Trophoblast cell (in vitro differentiated cells and primary cell): ENCODE results near the gene GASK1B. TPM values are rescaled to one million over a fixed set of nuclear protein-coding genes. Genes with fewer than 3 reads are reported as not detected.

Experiments used
- DNase-seq, 2 donors: peaks; one replicate each; pipeline ENCODE4 v3.0.0-alpha.2; 2016
- H2AFZ ChIP-seq: 2 replicates; pipeline ENCODE4 v1.6.1; 2013; ENCODE audit warnings: low read length, moderate library complexity, mild to moderate bottlenecking; ENCODE audit not compliant: insufficient read depth, poor library complexity
- H2AK5ac ChIP-seq: 2 replicates; pipeline ENCODE4 v1.6.1; 2013; ENCODE audit warnings: mild to moderate bottlenecking, low read length
- H2BK120ac ChIP-seq: 2 replicates; pipeline ENCODE4 v1.6.1; 2013; ENCODE audit warnings: low read length, mild to moderate bottlenecking, moderate library complexity; ENCODE audit not compliant: insufficient read depth, poor library complexity
- H2BK12ac ChIP-seq: 2 replicates; pipeline ENCODE4 v1.6.1; 2013; ENCODE audit warnings: mild to moderate bottlenecking, low read length, moderate library complexity
- H2BK5ac ChIP-seq: 2 replicates; pipeline ENCODE4 v1.6.1; 2013; ENCODE audit warnings: low read length, low read depth, moderate library complexity, mild to moderate bottlenecking; ENCODE audit not compliant: poor library complexity
- H3K14ac ChIP-seq: 2 replicates; pipeline ENCODE4 v1.6.1; 2013; ENCODE audit warnings: mild to moderate bottlenecking, low read length
- H3K18ac ChIP-seq: 2 replicates; pipeline ENCODE4 v1.6.1; 2013; ENCODE audit warnings: mild to moderate bottlenecking, low read length
- H3K23ac ChIP-seq: 2 replicates; pipeline ENCODE4 v1.6.1; 2013; ENCODE audit warnings: low read length
- H3K27ac ChIP-seq: 2 replicates; pipeline ENCODE4 v1.5.1; 2013; ENCODE audit warnings: low read depth, mild to moderate bottlenecking, inconsistent platforms, low read length, moderate library complexity
- H3K27me3 ChIP-seq: 2 replicates; pipeline ENCODE4 v1.6.1; 2013; ENCODE audit warnings: inconsistent platforms, mild to moderate bottlenecking, low read length, moderate library complexity; ENCODE audit not compliant: insufficient read depth
- H3K36me3 ChIP-seq, 2 experiments: 1 replicate in 1 of 2; 2 replicates in 1 of 2; pipeline ENCODE4 v1.6.1; 2013; ENCODE audit warnings: low read length in 2 of 2, mild to moderate bottlenecking in 2 of 2, moderate library complexity in 1 of 2; ENCODE audit not compliant: insufficient read depth in 2 of 2, control insufficient read depth in 1 of 2
- H3K4ac ChIP-seq: 2 replicates; pipeline ENCODE4 v1.6.1; 2013; ENCODE audit warnings: low read depth, mild to moderate bottlenecking, low read length, moderate library complexity
- H3K4me1 ChIP-seq, 2 experiments: 1 replicate in 1 of 2; 2 replicates in 1 of 2; pipeline ENCODE4 v1.6.1; 2013; ENCODE audit warnings: low read length in 2 of 2, mild to moderate bottlenecking in 2 of 2, moderate library complexity in 1 of 2; ENCODE audit not compliant: insufficient read depth in 2 of 2, control insufficient read depth in 1 of 2
- H3K4me2 ChIP-seq: 2 replicates; pipeline ENCODE4 v1.6.1; 2013; ENCODE audit warnings: inconsistent platforms, mild to moderate bottlenecking, low read length, moderate library complexity
- H3K4me3 ChIP-seq: 2 replicates; pipeline ENCODE4 v1.5.1; 2013; ENCODE audit warnings: mild to moderate bottlenecking, low read depth, low read length, inconsistent platforms
- H3K79me1 ChIP-seq: one replicate; pipeline ENCODE4 v1.6.1; 2013; ENCODE audit warnings: low read length
- H3K79me2 ChIP-seq: 2 replicates; pipeline ENCODE4 v1.6.1; 2013; ENCODE audit warnings: low read length, mild to moderate bottlenecking; ENCODE audit not compliant: control insufficient read depth, insufficient read depth, poor library complexity
- H3K9ac ChIP-seq: 2 replicates; pipeline ENCODE4 v1.6.1; 2013; ENCODE audit warnings: mild to moderate bottlenecking, low read length
- H3K9me3 ChIP-seq: 2 replicates; pipeline ENCODE4 v1.6.1; 2013; ENCODE audit warnings: low read depth, mild to moderate bottlenecking, control low read depth, inconsistent platforms, low read length; ENCODE audit not compliant: insufficient read depth
- H4K12ac ChIP-seq: 2 replicates; pipeline ENCODE4 v1.6.1; 2013; ENCODE audit warnings: low read depth, mild to moderate bottlenecking, low read length, moderate library complexity
- H4K8ac ChIP-seq: 2 replicates; pipeline ENCODE4 v1.6.1; 2013; ENCODE audit warnings: low read depth, mild to moderate bottlenecking, low read length, moderate library complexity
- H4K91ac ChIP-seq: one replicate; pipeline ENCODE4 v1.6.1; 2013; ENCODE audit warnings: low read depth, mild to moderate bottlenecking, low read length, moderate library complexity
- WGBS: extraction: QIAGEN DNeasy Blood & Tissue Kit; methylation state at CpG from one replicate; pipeline ENCODE4 v1.1.7; 2013; ENCODE audit warnings: missing lambda C conversion rate; ENCODE audit not compliant: insufficient read length, insufficient coverage; ENCODE audit errors: extremely low coverage; 5-methylcytosine and 5-hydroxymethylcytosine counted together
- polyA plus RNA-seq: library from polyadenylated mRNA; stranded (reverse); fragments of 200-250 nt; gene quantifications from 2 replicates; pipeline ENCODE4 v1.2.3, GENCODE V29; 2013

Gene GASK1B
- polyA plus RNA-seq: 20.2 and 21.5 TPM in 2 replicates

DNA sequence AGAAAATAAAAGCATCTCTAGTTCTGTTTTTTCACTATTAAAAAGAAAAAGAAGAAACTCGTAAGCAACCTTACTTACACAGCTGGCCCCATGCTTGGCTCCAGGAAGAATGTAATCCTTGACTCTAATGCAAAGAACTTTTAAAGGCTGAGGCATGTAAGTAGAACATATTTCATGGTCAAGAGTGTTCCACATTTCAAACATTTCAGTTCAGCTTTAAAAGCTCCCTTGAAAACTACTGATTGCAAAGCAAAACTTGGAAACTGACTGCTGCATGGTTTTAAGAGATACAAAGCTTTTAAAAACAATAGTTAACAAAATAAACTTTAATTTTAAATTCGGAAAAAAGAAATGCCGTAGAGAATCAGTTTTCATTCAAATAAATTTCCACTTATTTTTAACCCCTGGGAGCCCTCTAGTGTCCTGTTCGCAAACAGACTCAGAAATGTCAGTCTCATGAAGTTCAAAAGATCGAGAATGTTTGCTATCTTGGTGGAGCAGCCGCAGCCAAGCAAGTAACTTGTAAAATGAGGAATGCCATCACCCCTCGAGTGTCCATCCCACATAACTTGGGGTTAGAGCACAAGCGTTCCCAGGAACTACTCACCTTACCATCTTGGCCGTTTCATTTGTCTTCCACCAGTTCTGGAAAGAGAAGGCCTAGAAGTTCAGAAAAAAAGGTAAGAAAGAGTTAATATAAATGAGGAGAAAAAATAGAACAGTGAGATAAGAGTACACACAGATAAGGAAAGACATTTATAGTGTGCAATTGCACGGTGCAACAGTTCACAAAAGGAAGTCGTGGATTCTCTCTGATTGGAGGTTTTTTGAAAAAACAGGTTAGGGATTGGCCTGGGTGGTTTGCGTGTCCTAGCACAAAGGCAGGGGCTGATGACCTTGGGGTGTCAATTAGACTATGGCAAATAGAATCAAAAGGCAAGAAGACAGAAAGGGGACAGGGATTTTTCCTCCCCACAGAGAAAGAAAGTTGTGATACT, at the start of gene GASK1B:
Gene GASK1B (minus strand): TSS at position 765 of the 998 bp plus-strand sequence. CDS start 1,650 bp downstream, outside the sequence.
- H3K36me3 ChIP-seq: peaks cover 3 to 5% of the 10 kb centered on the region in 2 experiments
- H3K4me3 ChIP-seq: no peak within 1 kb of the TSS
- no peak within 1 kb of the TSS for H3K14ac ChIP-seq
- no peak within 1 kb of the TSS for H2AK5ac ChIP-seq
- peaks cover 16% of the 10 kb centered on the region for H3K79me1 ChIP-seq
- H3K4me1 ChIP-seq: peaks cover 12 to 23% of the 10 kb centered on the region in 2 experiments
- no peak within 1 kb of the TSS for H4K12ac ChIP-seq
- no peak within 1 kb of the TSS for H2BK5ac ChIP-seq
- H3K27ac ChIP-seq: peak within 1 kb of the TSS; percentile 22
- peak within 1 kb of the TSS; percentile 48 for H3K4me2 ChIP-seq
- peak within 1 kb of the TSS; percentile 36 for H2BK12ac ChIP-seq
- no peaks in the 10 kb centered on the region for H3K27me3 ChIP-seq
- H2AFZ ChIP-seq: no peak within 1 kb of the TSS
- no peaks in the 10 kb centered on the region for H3K9me3 ChIP-seq
- WGBS: no CpG with 5 or more reads among the region's 12 CpGs
- peak within 1 kb of the TSS; percentile 6 for H4K8ac ChIP-seq
- H3K4ac ChIP-seq: no peak within 1 kb of the TSS
- H3K23ac ChIP-seq: no peak within 1 kb of the TSS
- H3K18ac ChIP-seq: no peak within 1 kb of the TSS
- no peak within 1 kb of the TSS for H3K9ac ChIP-seq
- H3K79me2 ChIP-seq: peaks cover 5% of the 10 kb centered on the region
- H2BK120ac ChIP-seq: no peak within 1 kb of the TSS
- DNase-seq: peak in 1 of 2 donors; percentile 60
- H4K91ac ChIP-seq: no peak within 1 kb of the TSS

DNA sequence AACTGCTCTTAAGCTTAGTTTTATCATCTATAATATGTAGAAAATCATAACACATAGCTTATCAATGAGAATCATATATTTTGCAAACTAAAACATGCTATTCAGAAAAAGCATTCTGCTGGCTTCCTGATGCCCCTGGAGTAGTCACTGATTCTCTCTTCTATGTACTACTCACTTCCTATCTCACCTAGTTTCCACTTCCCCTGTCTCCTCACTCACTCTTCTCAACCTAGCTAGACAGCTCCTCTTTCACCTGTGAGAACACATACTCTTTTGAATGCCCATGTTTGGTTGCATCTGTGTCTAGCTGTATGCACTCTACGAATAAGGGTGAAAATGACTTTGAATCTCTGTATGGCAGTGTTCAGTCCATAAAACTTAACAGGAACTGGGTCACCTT, 46.8 kb upstream of the GASK1B start:
- Histone ChIP-seq H4K12ac (no peak overlapping the region), H3K79me1 (no peaks in the 10 kb centered on the region), H2BK12ac (no peak overlapping the region), H3K9me3 (no peaks in the 10 kb centered on the region), H3K36me3 (peaks cover 0 to 2% of the 10 kb centered on the region in 2 experiments), H3K79me2 (no peaks in the 10 kb centered on the region), H3K23ac (no peak overlapping the region), H3K4me2 (no peak overlapping the region), H2BK5ac (no peak overlapping the region), H3K9ac (no peak overlapping the region), H3K18ac (no peak overlapping the region), H3K27me3 (no peaks in the 10 kb centered on the region), H3K27ac (no peak overlapping the region), H3K4me1 (no peaks in the 10 kb centered on the region), H3K14ac (no peak overlapping the region), H2BK120ac (no peak overlapping the region), H3K4ac (no peak overlapping the region), H2AFZ (no peak overlapping the region), H3K4me3 (no peak overlapping the region), H4K8ac (no peak overlapping the region), H2AK5ac (no peak overlapping the region), H4K91ac (no peak overlapping the region)
- WGBS: no CpG with 5 or more reads among the region's 1 CpG
- no peak for DNase-seq

- no peak for DNase-seq
- Histone ChIP-seq H3K14ac (no peak overlapping the region), H4K91ac (no peak overlapping the region), H2BK12ac (no peak overlapping the region), H3K27me3 (no peaks in the 10 kb centered on the region), H2BK120ac (no peak overlapping the region), H3K79me1 (no peaks in the 10 kb centered on the region), H3K9me3 (no peaks in the 10 kb centered on the region), H3K4me3 (no peak overlapping the region), H2AFZ (no peak overlapping the region), H3K4me1 (no peaks in the 10 kb centered on the region), H3K79me2 (no peaks in the 10 kb centered on the region), H3K36me3 (peaks cover 2% of the 10 kb centered on the region in 2 experiments), H3K4me2 (no peak overlapping the region), H4K8ac (no peak overlapping the region), H3K23ac (no peak overlapping the region), H2BK5ac (no peak overlapping the region), H4K12ac (no peak overlapping the region), H2AK5ac (no peak overlapping the region), H3K18ac (no peak overlapping the region), H3K4ac (no peak overlapping the region), H3K9ac (no peak overlapping the region), H3K27ac (no peak overlapping the region)
- WGBS: no CpG with 5 or more reads among the region's 5 CpGs
Measured at GRCh38 chr4:158217763-158218162, 44.9 kb upstream of the GASK1B start.

GRCh38 chr4:158214856-158215255, 42.0 kb upstream of the GASK1B start:
- H3K9ac ChIP-seq: no peak overlapping the region
- H3K4ac ChIP-seq: no peak overlapping the region
- H3K18ac ChIP-seq: no peak overlapping the region
- H3K27ac ChIP-seq: no peak overlapping the region
- H2BK12ac ChIP-seq: no peak overlapping the region
- H3K4me3 ChIP-seq: no peak overlapping the region
- H2BK120ac ChIP-seq: no peak overlapping the region
- no peak overlapping the region for H4K12ac ChIP-seq
- H3K9me3 ChIP-seq: no peaks in the 10 kb centered on the region
- no peak overlapping the region for H2AFZ ChIP-seq
- H3K79me1 ChIP-seq: peaks cover 2% of the 10 kb centered on the region
- no peak for DNase-seq
- H2BK5ac ChIP-seq: no peak overlapping the region
- H3K4me2 ChIP-seq: no peak overlapping the region
- H3K79me2 ChIP-seq: no peaks in the 10 kb centered on the region
- WGBS: no CpG with 5 or more reads among the region's 1 CpG
- H3K27me3 ChIP-seq: no peaks in the 10 kb centered on the region
- H4K8ac ChIP-seq: no peak overlapping the region
- H4K91ac ChIP-seq: no peak overlapping the region
- H2AK5ac ChIP-seq: no peak overlapping the region
- no peaks in the 10 kb centered on the region for H3K4me1 ChIP-seq
- peaks cover 0 to 2% of the 10 kb centered on the region in 2 experiments for H3K36me3 ChIP-seq
- no peak overlapping the region for H3K14ac ChIP-seq
- H3K23ac ChIP-seq: no peak overlapping the region
